Mucosa of stomach (tissue), 1 donor: Measurements from ENCODE around the gene XKR8.

Source experiments
- H3K27me3 ChIP-seq: one replicate; pipeline ENCODE4 v1.7.0; 2013; ENCODE audit warnings: mild to moderate bottlenecking, low read length; ENCODE audit not compliant: control insufficient read depth, insufficient read depth
- H3K36me3 ChIP-seq: one replicate; pipeline ENCODE4 v1.7.0; 2013; ENCODE audit warnings: low read length; ENCODE audit not compliant: control insufficient read depth, insufficient read depth
- H3K4me1 ChIP-seq: one replicate; pipeline ENCODE4 v1.7.0; 2013; ENCODE audit warnings: mild to moderate bottlenecking, low read length; ENCODE audit not compliant: control insufficient read depth, insufficient read depth
- H3K4me3 ChIP-seq: one replicate; pipeline ENCODE4 v1.7.0; 2013; ENCODE audit warnings: low read length
- H3K9ac ChIP-seq: one replicate; pipeline ENCODE4 v1.7.0; 2013; ENCODE audit warnings: mild to moderate bottlenecking, low read length, moderate library complexity
- H3K9me3 ChIP-seq: one replicate; pipeline ENCODE4 v1.7.0; 2013; ENCODE audit warnings: mild to moderate bottlenecking, low read length, moderate library complexity; ENCODE audit not compliant: control insufficient read depth
- donor health status: Pancreatic carcinoma.

XKR8 gene

GRCh38 chr1:27940297-27940696, 19.5 kb upstream of the XKR8 start:
- peaks cover 40% of the 10 kb centered on the region for H3K4me1 ChIP-seq
- no peaks in the 10 kb centered on the region for H3K36me3 ChIP-seq
- peaks cover under 1% of the 10 kb centered on the region for H3K27me3 ChIP-seq
- no peak overlapping the region for H3K4me3 ChIP-seq
- H3K9ac ChIP-seq, result no peak overlapping the region
- no peaks in the 10 kb centered on the region for H3K9me3 ChIP-seq

GRCh38 chr1:27940870-27941560, 18.8 kb upstream of the XKR8 start:
- H3K36me3 ChIP-seq, result no peaks in the 10 kb centered on the region
- H3K27me3 ChIP-seq, result no peaks in the 10 kb centered on the region
- no peak overlapping the region for H3K4me3 ChIP-seq
- no peaks in the 10 kb centered on the region for H3K9me3 ChIP-seq
- peaks cover 33% of the 10 kb centered on the region for H3K4me1 ChIP-seq
- no peak overlapping the region for H3K9ac ChIP-seq

- Histone ChIP-seq H3K4me3 (no peak overlapping the region), H3K9me3 (no peaks in the 10 kb centered on the region), H3K9ac (no peak overlapping the region), H3K27me3 (no peaks in the 10 kb centered on the region), H3K36me3 (no peaks in the 10 kb centered on the region), H3K4me1 (peaks cover 28% of the 10 kb centered on the region)
Measured at GRCh38 chr1:27941671-27942540, 17.9 kb upstream of the XKR8 start.

DNA sequence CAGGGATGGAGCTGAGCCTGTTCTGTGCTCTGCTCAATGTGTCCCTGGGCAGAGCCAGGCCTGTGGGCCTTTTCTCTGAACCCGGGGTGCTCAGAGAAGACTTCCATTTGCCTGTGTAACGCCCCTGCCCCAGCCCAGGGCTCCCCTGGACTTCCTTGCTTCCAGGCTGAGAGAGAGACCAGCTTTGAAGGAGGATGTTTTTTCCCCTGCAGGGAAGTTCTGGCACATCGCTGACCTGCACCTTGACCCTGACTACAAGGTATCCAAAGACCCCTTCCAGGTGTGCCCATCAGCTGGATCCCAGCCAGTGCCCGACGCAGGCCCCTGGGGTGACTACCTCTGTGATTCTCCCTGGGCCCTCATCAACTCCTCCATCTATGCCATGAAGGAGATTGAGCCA, 14.8 kb upstream of the XKR8 start:
- no peak overlapping the region for H3K4me3 ChIP-seq
- H3K9me3 ChIP-seq, result no peaks in the 10 kb centered on the region
- H3K27me3 ChIP-seq, result no peaks in the 10 kb centered on the region
- H3K4me1 ChIP-seq, result peaks cover 22% of the 10 kb centered on the region
- H3K36me3 ChIP-seq, result no peaks in the 10 kb centered on the region
- no peak overlapping the region for H3K9ac ChIP-seq

- H3K9ac ChIP-seq, result no peak overlapping the region
- H3K27me3 ChIP-seq, result no peaks in the 10 kb centered on the region
- peaks cover 36% of the 10 kb centered on the region for H3K4me1 ChIP-seq
- H3K36me3 ChIP-seq, result no peaks in the 10 kb centered on the region
- no peak overlapping the region for H3K4me3 ChIP-seq
- H3K9me3 ChIP-seq, result no peaks in the 10 kb centered on the region
Measured at GRCh38 chr1:27949027-27949426, 10.7 kb upstream of the XKR8 start.

DNA sequence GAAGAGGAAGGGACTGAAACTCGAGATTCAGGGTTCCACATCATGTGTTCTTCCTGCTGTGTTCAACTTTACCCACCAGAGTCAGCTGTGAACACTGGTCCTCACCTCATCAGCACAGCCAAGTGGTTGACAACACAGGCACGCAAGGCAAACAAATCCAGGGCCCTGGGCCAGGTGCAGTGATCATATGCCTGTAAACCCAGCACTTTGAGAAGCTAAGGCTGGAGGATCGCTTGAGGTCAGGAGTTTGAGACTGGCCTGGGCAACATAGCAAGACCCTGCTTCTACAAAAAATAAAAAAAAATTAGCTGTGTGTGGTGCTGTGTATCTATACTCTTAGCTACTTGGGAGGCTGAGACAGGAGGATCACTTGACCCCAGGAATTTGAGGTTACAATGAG, 8.4 kb upstream of the XKR8 start:
- Histone ChIP-seq H3K36me3 (no peaks in the 10 kb centered on the region), H3K4me1 (peaks cover 29% of the 10 kb centered on the region), H3K4me3 (no peak overlapping the region), H3K9me3 (no peaks in the 10 kb centered on the region), H3K27me3 (no peaks in the 10 kb centered on the region), H3K9ac (no peak overlapping the region)

DNA sequence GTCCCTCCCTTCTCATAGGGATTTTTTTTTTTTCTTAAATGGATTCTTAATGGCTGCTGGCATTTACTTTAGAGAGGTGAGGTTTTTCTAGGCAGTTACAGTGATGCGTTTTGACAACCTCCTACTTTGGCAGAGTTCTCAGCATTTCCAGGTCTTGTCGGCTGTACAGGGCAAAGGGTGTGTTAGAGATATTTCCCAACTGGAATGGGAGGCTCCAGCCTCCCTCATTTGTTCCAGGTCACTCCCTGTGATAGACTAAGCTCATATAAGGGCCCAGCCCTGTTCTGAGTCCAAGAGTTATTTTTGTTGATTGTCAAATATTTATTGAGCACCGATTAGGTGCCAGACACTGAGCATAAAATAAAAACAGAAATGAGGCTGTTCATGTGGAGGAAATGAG, 7.6 kb upstream of the XKR8 start:
- no peak overlapping the region for H3K4me3 ChIP-seq
- no peaks in the 10 kb centered on the region for H3K36me3 ChIP-seq
- H3K4me1 ChIP-seq, result peaks cover 29% of the 10 kb centered on the region
- no peaks in the 10 kb centered on the region for H3K27me3 ChIP-seq
- H3K9ac ChIP-seq, result peak overlapping the region; percentile 30
- H3K9me3 ChIP-seq, result no peaks in the 10 kb centered on the region

DNA sequence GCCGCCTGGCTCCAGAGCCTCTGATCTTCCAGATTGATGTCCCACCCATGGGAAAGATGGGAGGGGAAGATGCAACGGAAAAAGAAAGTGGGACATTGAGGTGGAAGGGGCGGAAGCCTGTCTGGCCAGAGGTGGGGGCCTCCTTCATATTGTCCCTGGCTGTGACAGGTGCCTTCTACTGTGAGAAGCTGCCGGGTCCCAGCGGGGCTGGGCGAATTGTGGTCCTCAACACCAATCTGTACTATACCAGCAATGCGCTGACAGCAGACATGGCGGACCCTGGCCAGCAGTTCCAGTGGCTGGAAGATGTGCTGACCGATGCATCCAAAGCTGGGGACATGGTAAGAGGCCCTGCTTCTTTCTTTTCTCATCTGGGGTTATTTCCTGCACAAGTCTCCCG, 5.6 kb upstream of the XKR8 start:
- Histone ChIP-seq H3K4me1 (peaks cover 43% of the 10 kb centered on the region), H3K36me3 (no peaks in the 10 kb centered on the region), H3K27me3 (no peaks in the 10 kb centered on the region), H3K9me3 (no peaks in the 10 kb centered on the region), H3K9ac (no peak overlapping the region), H3K4me3 (no peak overlapping the region)

GRCh38 chr1:27955076-27955475, 4.7 kb upstream of the XKR8 start:
- Histone ChIP-seq H3K4me3 (no peak overlapping the region), H3K4me1 (peaks cover 43% of the 10 kb centered on the region), H3K9ac (no peak overlapping the region), H3K27me3 (no peaks in the 10 kb centered on the region), H3K36me3 (no peaks in the 10 kb centered on the region), H3K9me3 (no peaks in the 10 kb centered on the region)

GRCh38 chr1:27956761-27957160, 3.0 kb upstream of the XKR8 start:
- Histone ChIP-seq H3K4me3 (no peak overlapping the region), H3K9ac (no peak overlapping the region), H3K36me3 (no peaks in the 10 kb centered on the region)

DNA sequence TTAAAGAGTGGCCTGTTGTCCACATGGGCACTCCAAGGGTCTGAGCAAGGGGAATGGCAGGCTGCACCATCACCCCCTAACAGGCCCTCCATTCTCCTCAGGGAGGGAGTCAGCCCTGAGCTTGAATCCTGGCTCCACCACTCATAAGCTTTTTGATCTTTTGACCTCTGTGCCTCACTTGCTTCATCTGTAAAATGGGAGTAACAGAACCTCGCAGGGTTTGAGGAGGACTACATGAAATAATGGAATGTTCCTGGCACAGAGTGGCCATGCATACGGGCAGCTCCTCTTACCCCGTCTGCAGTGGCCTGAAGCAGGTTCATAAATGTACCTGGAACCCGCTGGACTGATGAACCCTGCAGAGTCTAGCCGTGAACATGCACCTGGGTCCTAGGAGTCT, 2.1 kb upstream of the XKR8 start:
- H3K9ac ChIP-seq, result no peak overlapping the region

More at GRCh38 chr1:27956761-27957160, 3.0 kb upstream of the XKR8 start:
- no peaks in the 10 kb centered on the region for H3K9me3 ChIP-seq
- no peaks in the 10 kb centered on the region for H3K27me3 ChIP-seq
- H3K4me1 ChIP-seq, result peaks cover 47% of the 10 kb centered on the region

DNA sequence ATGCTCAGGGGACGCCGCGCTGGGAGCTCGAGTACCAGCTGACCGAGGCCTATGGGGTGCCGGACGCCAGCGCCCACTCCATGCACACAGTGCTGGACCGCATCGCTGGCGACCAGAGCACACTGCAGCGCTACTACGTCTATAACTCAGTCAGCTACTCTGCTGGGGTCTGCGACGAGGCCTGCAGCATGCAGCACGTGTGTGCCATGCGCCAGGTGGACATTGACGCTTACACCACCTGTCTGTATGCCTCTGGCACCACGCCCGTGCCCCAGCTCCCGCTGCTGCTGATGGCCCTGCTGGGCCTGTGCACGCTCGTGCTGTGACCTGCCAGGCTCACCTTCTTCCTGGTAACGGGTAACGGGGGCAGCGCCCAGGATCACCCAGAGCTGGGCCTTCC, 1.3 kb upstream of the XKR8 start:
- no peak overlapping the region for H3K9ac ChIP-seq
- H3K9me3 ChIP-seq, result no peaks in the 10 kb centered on the region
- no peaks in the 10 kb centered on the region for H3K27me3 ChIP-seq
- no peak overlapping the region for H3K4me3 ChIP-seq
- peaks cover 33% of the 10 kb centered on the region for H3K4me1 ChIP-seq
- no peaks in the 10 kb centered on the region for H3K36me3 ChIP-seq

More for the DNA sequence above, 2.1 kb upstream of the XKR8 start:
- no peaks in the 10 kb centered on the region for H3K27me3 ChIP-seq
- peaks cover 42% of the 10 kb centered on the region for H3K4me1 ChIP-seq
- H3K36me3 ChIP-seq, result no peaks in the 10 kb centered on the region
- H3K9me3 ChIP-seq, result no peaks in the 10 kb centered on the region
- no peak overlapping the region for H3K4me3 ChIP-seq
